ENCODE measurements around the gene ELF5.

GRCh38 chr11:34439610-34440198 lies 73.9 kb downstream of the ELF5 start:
- TF ChIP-seq CTCF (conservative IDR thresholded peaks at IDR 0.05) (no peak), ZFX (IDR thresholded peaks at IDR 0.05) (no peak)

Measured in C4-2B (cell line).